Loucy (cell line): ENCODE measurements around the gene RABGGTA.

Experiments
- H2AFZ ChIP-seq: fragments of 200-600 bp; sonication (generic); 2 replicates; pipeline ENCODE4 v1.6.0; 2016; ENCODE audit warnings: antibody characterized with exemption, mild to moderate bottlenecking, low read length, moderate library complexity
- H3F3A ChIP-seq: fragments of 200-600 bp; 2 replicates; pipeline ENCODE4 v1.6.0; 2016; ENCODE audit warnings: antibody characterized with exemption, low read depth, mild to moderate bottlenecking
- H3K27me3 ChIP-seq: fragments of 200-600 bp; sonication (generic); 2 replicates; pipeline ENCODE4 v1.6.1; 2014; ENCODE audit warnings: low read length, mild to moderate bottlenecking; ENCODE audit not compliant: insufficient read depth, poor library complexity, severe bottlenecking
- H3K36me3 ChIP-seq: fragments of 200-600 bp; sonication (generic); 2 replicates; pipeline ENCODE4 v1.6.1; 2016; ENCODE audit warnings: low read length; ENCODE audit not compliant: insufficient read depth
- H3K4me1 ChIP-seq: fragments of 200-600 bp; sonication (generic); 2 replicates; pipeline ENCODE4 v1.5.1; 2014; ENCODE audit warnings: low read length, mild to moderate bottlenecking; ENCODE audit not compliant: insufficient read depth, poor library complexity, severe bottlenecking
- H3K4me2 ChIP-seq: fragments of 200-600 bp; sonication (generic); 2 replicates; pipeline ENCODE4 v1.6.0; 2014; ENCODE audit warnings: antibody characterized with exemption, low read length, low read depth, mild to moderate bottlenecking; ENCODE audit not compliant: poor library complexity, severe bottlenecking
- H3K4me3 ChIP-seq: fragments of 200-600 bp; sonication (generic); 2 replicates; pipeline ENCODE4 v1.5.1; 2014; ENCODE audit warnings: low read length, mild to moderate bottlenecking, mixed read lengths; ENCODE audit not compliant: poor library complexity, severe bottlenecking
- H3K79me2 ChIP-seq: fragments of 200-600 bp; sonication (generic); 2 replicates; pipeline ENCODE4 v1.6.1; 2014; ENCODE audit warnings: low read length; ENCODE audit not compliant: insufficient read depth
- H3K9ac ChIP-seq: fragments of 200-600 bp; sonication (generic); 2 replicates; pipeline ENCODE4 v1.6.0; 2014; ENCODE audit warnings: mild to moderate bottlenecking, low read depth, low read length, moderate library complexity; ENCODE audit not compliant: poor library complexity, severe bottlenecking
- H3K9me2 ChIP-seq: fragments of 200-600 bp; sonication (generic); replicated peaks from 2 replicates; pipeline ENCODE4 v1.6.1; 2016; ENCODE audit warnings: low read depth, low read length, mixed read lengths
- H3K9me3 ChIP-seq: fragments of 200-600 bp; sonication (generic); 2 replicates; pipeline ENCODE4 v1.6.1; 2014; ENCODE audit warnings: mild to moderate bottlenecking, antibody characterized with exemption, low read length, low read depth; ENCODE audit not compliant: insufficient read depth
- H4K20me1 ChIP-seq: fragments of 200-600 bp; sonication (generic); 2 replicates; pipeline ENCODE4 v1.6.0; 2014; ENCODE audit warnings: antibody characterized with exemption, low read length, mild to moderate bottlenecking; ENCODE audit not compliant: insufficient read depth, poor library complexity, severe bottlenecking
- EZH2phosphoT487 ChIP-seq: fragments of 200-600 bp; IDR thresholded peaks from 2 replicates; pipeline ENCODE4 v1.6.1; 2018; ENCODE audit warnings: antibody characterized with exemption, mild to moderate bottlenecking, moderate library complexity, borderline replicate concordance
- TF ChIP-seq, protein P1 (sequence below): fragments of 200-600 bp; sonication (generic); conservative IDR thresholded peaks from 2 replicates; pipeline ENCODE4 v1.5.1; 2014; ENCODE audit warnings: mild to moderate bottlenecking, antibody characterized with exemption, low read length

The RABGGTA gene

DNA sequence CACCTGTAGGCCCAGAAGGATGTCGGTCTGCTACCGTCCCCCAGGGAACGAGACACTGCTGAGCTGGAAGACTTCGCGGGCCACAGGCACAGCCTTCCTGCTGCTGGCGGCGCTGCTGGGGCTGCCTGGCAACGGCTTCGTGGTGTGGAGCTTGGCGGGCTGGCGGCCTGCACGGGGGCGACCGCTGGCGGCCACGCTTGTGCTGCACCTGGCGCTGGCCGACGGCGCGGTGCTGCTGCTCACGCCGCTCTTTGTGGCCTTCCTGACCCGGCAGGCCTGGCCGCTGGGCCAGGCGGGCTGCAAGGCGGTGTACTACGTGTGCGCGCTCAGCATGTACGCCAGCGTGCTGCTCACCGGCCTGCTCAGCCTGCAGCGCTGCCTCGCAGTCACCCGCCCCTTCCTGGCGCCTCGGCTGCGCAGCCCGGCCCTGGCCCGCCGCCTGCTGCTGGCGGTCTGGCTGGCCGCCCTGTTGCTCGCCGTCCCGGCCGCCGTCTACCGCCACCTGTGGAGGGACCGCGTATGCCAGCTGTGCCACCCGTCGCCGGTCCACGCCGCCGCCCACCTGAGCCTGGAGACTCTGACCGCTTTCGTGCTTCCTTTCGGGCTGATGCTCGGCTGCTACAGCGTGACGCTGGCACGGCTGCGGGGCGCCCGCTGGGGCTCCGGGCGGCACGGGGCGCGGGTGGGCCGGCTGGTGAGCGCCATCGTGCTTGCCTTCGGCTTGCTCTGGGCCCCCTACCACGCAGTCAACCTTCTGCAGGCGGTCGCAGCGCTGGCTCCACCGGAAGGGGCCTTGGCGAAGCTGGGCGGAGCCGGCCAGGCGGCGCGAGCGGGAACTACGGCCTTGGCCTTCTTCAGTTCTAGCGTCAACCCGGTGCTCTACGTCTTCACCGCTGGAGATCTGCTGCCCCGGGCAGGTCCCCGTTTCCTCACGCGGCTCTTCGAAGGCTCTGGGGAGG, 39.5 kb upstream of the RABGGTA start, which contains the start of gene LTB4R:
Gene LTB4R (plus strand): TSS at position 857 of the 959 bp plus-strand sequence. CDS start 4,150 bp downstream, outside the sequence.
- Histone ChIP-seq H4K20me1 (no peaks in the 10 kb centered on the region), H3K9me2 (no peaks in the 10 kb centered on the region), H2AFZ (no peak within 1 kb of the TSS), H3K4me2 (no peak within 1 kb of the TSS), H3K27me3 (no peaks in the 10 kb centered on the region), H3K79me2 (no peaks in the 10 kb centered on the region), H3K4me1 (peaks cover 24% of the 10 kb centered on the region), H3K36me3 (peaks cover 9% of the 10 kb centered on the region; the same call in 1 of the 2 replicates), H3K9me3 (no peaks in the 10 kb centered on the region), H3K4me3 (no peak within 1 kb of the TSS), H3K9ac (peak within 1 kb of the TSS; percentile 54), H3F3A (no peaks in the 10 kb centered on the region)
- TF ChIP-seq, protein P1, sequence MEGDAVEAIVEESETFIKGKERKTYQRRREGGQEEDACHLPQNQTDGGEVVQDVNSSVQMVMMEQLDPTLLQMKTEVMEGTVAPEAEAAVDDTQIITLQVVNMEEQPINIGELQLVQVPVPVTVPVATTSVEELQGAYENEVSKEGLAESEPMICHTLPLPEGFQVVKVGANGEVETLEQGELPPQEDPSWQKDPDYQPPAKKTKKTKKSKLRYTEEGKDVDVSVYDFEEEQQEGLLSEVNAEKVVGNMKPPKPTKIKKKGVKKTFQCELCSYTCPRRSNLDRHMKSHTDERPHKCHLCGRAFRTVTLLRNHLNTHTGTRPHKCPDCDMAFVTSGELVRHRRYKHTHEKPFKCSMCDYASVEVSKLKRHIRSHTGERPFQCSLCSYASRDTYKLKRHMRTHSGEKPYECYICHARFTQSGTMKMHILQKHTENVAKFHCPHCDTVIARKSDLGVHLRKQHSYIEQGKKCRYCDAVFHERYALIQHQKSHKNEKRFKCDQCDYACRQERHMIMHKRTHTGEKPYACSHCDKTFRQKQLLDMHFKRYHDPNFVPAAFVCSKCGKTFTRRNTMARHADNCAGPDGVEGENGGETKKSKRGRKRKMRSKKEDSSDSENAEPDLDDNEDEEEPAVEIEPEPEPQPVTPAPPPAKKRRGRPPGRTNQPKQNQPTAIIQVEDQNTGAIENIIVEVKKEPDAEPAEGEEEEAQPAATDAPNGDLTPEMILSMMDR, result no peak
- no peak for TF ChIP-seq EZH2phosphoT487

DNA sequence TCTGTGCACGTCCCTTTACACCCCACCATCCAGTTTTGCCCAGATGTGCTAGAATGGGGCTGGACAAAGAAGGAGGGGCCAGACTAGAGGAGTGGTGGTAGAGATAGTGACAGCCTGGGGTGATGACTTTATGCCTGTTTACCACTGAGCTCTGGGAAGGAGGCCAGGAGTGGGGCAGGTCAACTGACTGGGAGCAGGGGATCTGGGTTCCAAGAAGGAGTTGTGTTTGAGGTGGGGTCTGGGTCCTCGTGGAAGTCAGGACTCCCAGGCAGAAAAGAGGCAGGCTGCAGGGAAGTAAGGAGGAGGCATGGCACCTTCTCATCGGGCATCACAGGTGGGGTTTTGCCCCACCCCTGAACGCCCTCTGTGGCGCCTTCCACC, 38.9 kb upstream of the RABGGTA start:
- peaks cover 16% of the 10 kb centered on the region; the same call in 1 of the 2 replicates for H3K36me3 ChIP-seq
- no peaks in the 10 kb centered on the region for H3K9me2 ChIP-seq
- H2AFZ ChIP-seq, result no peak overlapping the region
- no peaks in the 10 kb centered on the region for H3F3A ChIP-seq
- H3K4me1 ChIP-seq, result peaks cover 24% of the 10 kb centered on the region
- H3K4me2 ChIP-seq, result no peak overlapping the region
- TF ChIP-seq, protein P1, result no peak
- TF ChIP-seq EZH2phosphoT487, result no peak
- no peaks in the 10 kb centered on the region for H3K27me3 ChIP-seq
- H3K9me3 ChIP-seq, result no peaks in the 10 kb centered on the region
- H4K20me1 ChIP-seq, result no peaks in the 10 kb centered on the region
- H3K4me3 ChIP-seq, result no peak overlapping the region
- no peaks in the 10 kb centered on the region for H3K79me2 ChIP-seq
- H3K9ac ChIP-seq, result no peak overlapping the region

DNA sequence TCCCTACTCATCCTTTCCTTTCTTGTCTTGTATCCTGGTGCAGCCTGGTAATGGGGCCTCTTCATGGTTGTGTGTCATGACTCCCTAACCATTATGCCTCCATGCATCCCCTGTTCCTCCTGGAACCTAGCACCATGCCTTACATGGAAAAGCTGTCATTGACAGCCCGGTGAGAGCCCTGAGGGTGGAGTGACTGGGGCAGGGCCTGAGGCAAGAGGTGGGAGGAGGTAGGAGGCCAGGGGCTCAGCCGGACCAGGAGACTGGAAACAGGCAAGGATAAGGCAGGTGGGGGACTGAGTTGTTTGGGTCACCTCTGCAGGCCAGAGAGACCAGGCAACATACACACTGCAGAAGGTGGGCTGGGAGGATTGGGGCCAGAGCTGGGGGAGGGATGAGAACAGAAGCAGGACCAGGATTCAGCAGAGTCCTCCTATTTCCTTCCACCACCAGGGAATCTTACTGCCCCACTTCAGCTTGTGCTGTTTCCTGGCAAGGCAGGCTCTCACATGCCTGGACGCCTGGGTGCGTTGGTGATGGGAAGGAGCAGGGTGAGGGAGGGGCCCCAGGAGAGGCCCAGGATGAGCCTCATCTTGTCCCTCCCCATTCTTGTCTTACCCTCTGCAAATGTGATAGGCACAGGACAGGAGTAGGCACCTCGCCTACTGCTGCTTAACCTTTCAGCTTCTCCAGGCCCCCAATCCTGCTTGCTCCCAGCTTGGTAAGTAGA, 38.3 kb upstream of the RABGGTA start, which contains the start of gene LTB4R2:
Gene LTB4R2 (plus strand): TSS at position 603 of the 727 bp plus-strand sequence. CDS start 525 bp downstream, outside the sequence.
- no peak within 1 kb of the TSS for H3K4me2 ChIP-seq
- H3K9ac ChIP-seq, result no peak within 1 kb of the TSS
- H3K36me3 ChIP-seq, result peaks cover 20% of the 10 kb centered on the region; the same call in 1 of the 2 replicates
- H2AFZ ChIP-seq, result no peak within 1 kb of the TSS
- no peaks in the 10 kb centered on the region for H3F3A ChIP-seq
- H4K20me1 ChIP-seq, result no peaks in the 10 kb centered on the region
- no peaks in the 10 kb centered on the region for H3K79me2 ChIP-seq
- H3K27me3 ChIP-seq, result no peaks in the 10 kb centered on the region
- H3K9me3 ChIP-seq, result no peaks in the 10 kb centered on the region
- H3K9me2 ChIP-seq, result no peaks in the 10 kb centered on the region
- peaks cover 20% of the 10 kb centered on the region for H3K4me1 ChIP-seq
- no peak within 1 kb of the TSS for H3K4me3 ChIP-seq
- no peak for TF ChIP-seq EZH2phosphoT487
- TF ChIP-seq, protein P1, result no peak
